Dedifferentiated amniotic fluid mesenchymal stem cell (primary cell): ENCODE data around the gene TMEM204.
"Not testable (repeated sequence)": the region's sequence is repeated elsewhere in the genome, so short reads cannot be mapped to it uniquely, and the experiment has no call there.

ENCODE experiments used
- DNase-seq: peaks from one replicate; pipeline ENCODE4 v3.0.0-alpha.2; 2016; ENCODE audit errors: extremely low spot score

The TMEM204 gene

DNA sequence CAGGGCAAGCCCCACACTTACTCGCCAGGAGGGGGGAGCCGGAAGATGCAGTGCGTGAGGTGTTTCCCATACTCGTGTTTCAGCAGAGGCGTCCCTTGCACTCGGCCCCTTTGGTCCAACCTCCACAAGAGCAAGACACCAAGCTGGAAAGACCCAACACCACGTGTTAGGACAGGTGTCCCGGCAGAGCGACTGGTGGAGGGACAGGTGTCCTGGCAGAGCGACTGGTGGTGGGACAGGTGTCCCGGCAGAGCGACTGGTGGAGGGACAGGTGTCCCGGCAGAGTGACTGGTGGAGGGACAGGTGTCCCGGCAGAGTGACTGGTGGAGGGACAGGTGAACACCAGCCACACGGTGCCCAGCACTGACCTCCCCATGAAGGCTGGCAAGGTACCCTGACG, 59.0 kb downstream of the TMEM204 start:
- DNase-seq, result no peak

DNA sequence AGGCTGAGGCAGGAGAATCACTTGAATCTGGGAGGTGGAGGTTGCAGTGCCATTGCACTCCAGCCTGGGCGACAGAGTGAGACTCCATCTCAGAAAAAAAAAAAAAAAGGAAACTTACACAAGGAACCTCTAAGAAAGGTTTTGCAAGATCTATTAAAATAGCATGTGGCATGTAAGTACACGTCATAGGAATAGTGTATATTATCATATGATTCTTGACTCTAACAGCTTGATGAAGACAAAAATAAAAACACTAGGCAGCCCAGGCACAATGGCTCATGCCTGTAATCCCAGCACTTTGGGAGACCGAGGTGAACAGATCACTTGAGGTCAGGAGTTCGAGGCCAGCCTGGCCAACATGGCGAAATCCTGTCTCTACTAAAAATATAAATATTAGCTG, 62.0 kb downstream of the TMEM204 start:
- not testable (repeated sequence) for DNase-seq

DNA sequence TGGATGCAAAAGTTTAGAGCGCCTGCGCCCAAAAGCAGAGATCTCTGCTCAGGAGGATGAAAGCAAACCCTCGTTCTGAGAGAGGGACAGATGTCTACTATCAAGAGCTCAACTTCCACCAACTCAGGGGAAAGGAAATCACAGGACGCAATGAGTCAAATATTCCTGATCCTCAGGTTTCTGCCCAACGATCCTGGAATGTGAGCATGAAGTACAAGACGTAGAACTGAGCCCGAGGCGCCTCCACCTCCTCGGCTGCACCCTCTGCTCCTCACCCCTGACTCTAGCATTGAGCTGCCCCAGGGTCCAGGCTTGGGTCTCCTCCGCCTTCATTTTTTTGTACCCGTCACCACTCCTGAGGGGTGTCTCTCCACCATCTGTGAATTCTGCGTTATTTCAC, 63.0 kb downstream of the TMEM204 start:
- DNase-seq, result no peak

DNA sequence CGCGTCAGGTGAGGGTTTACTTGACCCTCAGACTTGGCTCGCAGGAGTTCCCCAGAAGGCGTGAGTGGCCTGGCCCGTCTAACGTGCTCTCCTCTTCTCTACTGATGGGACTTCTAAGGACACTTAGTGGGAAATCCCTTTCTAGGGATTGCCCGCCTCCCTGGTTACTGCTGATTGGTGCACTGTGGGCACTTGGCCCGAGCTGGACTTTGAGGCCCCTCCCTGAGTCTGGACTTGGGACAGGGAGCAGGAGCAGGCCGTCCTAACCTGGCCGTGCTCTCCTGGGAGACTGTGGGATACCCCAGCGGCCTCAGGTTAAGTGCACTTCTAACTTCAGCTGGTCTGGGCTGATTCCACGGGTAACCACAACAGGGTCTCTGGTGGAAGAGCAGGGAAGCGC, 63.7 kb downstream of the TMEM204 start:
- DNase-seq, result no peak

DNA sequence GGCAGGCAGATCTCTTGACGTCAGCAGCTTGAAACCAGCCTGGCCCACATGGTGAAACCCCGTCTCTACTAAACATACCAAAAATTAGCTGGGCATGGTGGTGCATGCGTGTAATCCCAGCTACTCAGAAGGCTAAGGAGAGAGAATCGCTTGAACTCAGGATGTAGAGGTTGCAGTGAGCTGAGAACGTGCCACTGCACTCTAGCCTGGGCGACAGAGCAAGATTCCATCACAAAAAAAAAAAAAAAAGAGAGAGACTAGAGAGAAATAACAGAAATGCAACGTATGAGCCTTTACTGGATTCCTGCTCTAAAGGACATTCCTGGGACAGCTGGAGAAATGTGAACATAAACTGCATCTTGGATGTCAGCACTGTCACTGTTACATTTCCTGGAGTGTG, 67.6 kb downstream of the TMEM204 start:
- no peak for DNase-seq

DNA sequence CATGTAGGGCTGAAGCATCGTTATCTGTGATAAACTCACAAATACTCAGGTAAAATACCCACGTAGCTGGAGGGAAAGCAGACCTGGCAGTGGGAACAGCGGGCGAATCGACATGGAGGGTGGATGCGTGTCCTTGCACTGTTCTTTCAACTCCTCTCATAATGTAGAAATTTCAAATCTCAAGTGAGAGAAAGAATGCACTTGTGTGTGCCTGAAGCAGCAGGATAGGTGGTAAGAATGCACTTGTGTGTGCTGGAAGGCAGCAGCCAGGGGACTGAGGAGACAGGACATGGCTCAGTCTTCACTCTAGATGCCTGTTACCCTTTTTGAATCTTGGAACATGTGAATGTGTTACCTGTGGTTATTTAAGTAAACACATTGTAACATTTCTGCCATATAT, 68.0 kb downstream of the TMEM204 start:
- DNase-seq, result no peak

DNA sequence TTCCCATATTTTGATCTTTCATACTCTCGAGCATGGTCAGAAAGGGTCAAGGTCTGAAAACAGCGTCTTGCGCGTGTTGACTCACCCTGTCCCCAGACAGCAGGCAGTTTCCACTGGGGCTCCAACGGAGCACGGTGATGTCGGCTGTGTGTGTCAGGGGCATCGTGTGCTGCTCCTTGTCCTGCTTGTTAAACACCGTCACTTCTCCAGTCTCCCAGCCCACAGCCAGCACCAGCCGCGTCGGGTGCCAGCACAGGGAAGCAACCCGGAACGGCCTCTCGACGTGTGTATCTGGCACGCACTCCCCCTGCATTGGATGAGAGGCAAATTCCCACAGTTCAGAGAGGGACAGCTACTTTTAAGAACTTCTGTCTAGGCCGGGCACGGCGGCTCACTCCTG, 68.8 kb downstream of the TMEM204 start:
- no peak for DNase-seq
